GM23248 (cell line): ENCODE results near the gene KDF1. TPM values are rescaled to one million over a fixed set of nuclear protein-coding genes. Genes with fewer than 3 reads are reported as not detected.

Source experiments
- DNase-seq: peaks from one replicate; pipeline ENCODE4 v3.0.0-alpha.2; 2015
- H2AFZ ChIP-seq: fragments of 200-600 bp; sonication (generic); 2 replicates; pipeline ENCODE4 v1.6.1; 2016; ENCODE audit warnings: antibody characterized with exemption
- H3F3A ChIP-seq: fragments of 200-600 bp; sonication (generic); 2 replicates; pipeline ENCODE4 v1.6.1; 2016; ENCODE audit warnings: mild to moderate bottlenecking, antibody characterized with exemption, mixed run types; ENCODE audit not compliant: insufficient read depth
- H3K27ac ChIP-seq: fragments of 200-600 bp; sonication (generic); 2 replicates; pipeline ENCODE4 v1.5.1; 2016; ENCODE audit warnings: mild to moderate bottlenecking
- H3K27me3 ChIP-seq: fragments of 200-600 bp; sonication (generic); replicated peaks from 2 replicates; pipeline ENCODE4 v1.6.1; 2016; ENCODE audit warnings: mild to moderate bottlenecking; ENCODE audit not compliant: insufficient read depth
- H3K36me3 ChIP-seq: fragments of 200-600 bp; sonication (generic); 2 replicates; pipeline ENCODE4 v1.6.1; 2016; ENCODE audit warnings: low read depth, mild to moderate bottlenecking
- H3K4me1 ChIP-seq: fragments of 200-600 bp; sonication (generic); 2 replicates; pipeline ENCODE4 v1.6.1; 2016; ENCODE audit warnings: mild to moderate bottlenecking; ENCODE audit not compliant: insufficient read depth
- H3K4me2 ChIP-seq: fragments of 200-600 bp; sonication (generic); one replicate; pipeline ENCODE4 v1.6.1; 2016; ENCODE audit warnings: mild to moderate bottlenecking; ENCODE audit not compliant: unreplicated experiment
- H3K4me3 ChIP-seq: fragments of 200-600 bp; sonication (generic); 2 replicates; pipeline ENCODE4 v1.5.1; 2016; ENCODE audit warnings: mild to moderate bottlenecking
- H3K79me2 ChIP-seq: fragments of 200-600 bp; sonication (generic); 2 replicates; pipeline ENCODE4 v1.6.1; 2016; ENCODE audit warnings: mild to moderate bottlenecking; ENCODE audit not compliant: insufficient read depth
- H3K9ac ChIP-seq: fragments of 200-600 bp; sonication (generic); 2 replicates; pipeline ENCODE4 v1.6.1; 2016; ENCODE audit warnings: mild to moderate bottlenecking
- H3K9me2 ChIP-seq: fragments of 200-600 bp; sonication (generic); 2 replicates; pipeline ENCODE4 v1.6.1; 2016; ENCODE audit warnings: mixed run types, mild to moderate bottlenecking, moderate library complexity; ENCODE audit not compliant: insufficient read depth
- H3K9me3 ChIP-seq: fragments of 200-600 bp; sonication (generic); one replicate; pipeline ENCODE4 v1.6.1; 2017; ENCODE audit warnings: low read depth
- H4K20me1 ChIP-seq: fragments of 200-600 bp; sonication (generic); 2 replicates; pipeline ENCODE4 v1.6.0; 2016; ENCODE audit not compliant: insufficient read depth
- EZH2 ChIP-seq: fragments of 200-600 bp; sonication (generic); IDR thresholded peaks from 2 replicates; pipeline ENCODE4 v1.6.1; 2018; ENCODE audit warnings: antibody characterized with exemption, mild to moderate bottlenecking; ENCODE audit not compliant: insufficient read depth, poor library complexity, severe bottlenecking
- EZH2phosphoT487 ChIP-seq: fragments of 200-600 bp; sonication (generic); IDR thresholded peaks from 2 replicates; pipeline ENCODE4 v1.6.1; 2018; ENCODE audit warnings: antibody characterized with exemption, moderate library complexity, mild to moderate bottlenecking, low read depth; ENCODE audit not compliant: insufficient read depth
- WGBS, 2 experiments: methylation state at CpG; one replicate each; pipeline ENCODE4 v1.1.6; 2015 to 2017; ENCODE audit warnings: low lambda C conversion rate in 2 of 2, low coverage in 1 of 2; ENCODE audit errors: missing lambda C conversion rate in 2 of 2; 5-methylcytosine and 5-hydroxymethylcytosine counted together
- in situ Hi-C: fragments of 300-500 bp; cut with MboI; formaldehyde crosslinking; loops from 2 replicates; pipeline ENCODE4 v1.15.0; 2020
- polyA plus RNA-seq: library from polyadenylated mRNA; unstranded; fragments of >200 nt; fragmentation: Nextera tagmentation; extraction: Ambion mirVana; gene quantifications from 2 replicates; pipeline ENCODE4 v1.2.1, GENCODE V29; 2016
- total RNA-seq: library from RNA; depleted of rRNA; stranded (reverse); fragments of >200 nt; shearing (Covaris generic); gene quantifications from 2 replicates; pipeline ENCODE4 v1.2.3, GENCODE V29; 2014

KDF1 gene
- total and polyA plus RNA-seq, 2 experiments from 2014 or later = not detected

- Histone ChIP-seq H3F3A (peaks cover 22% of the 10 kb centered on the region), H3K9ac (no peak overlapping the region), H2AFZ (no peak overlapping the region), H3K4me1 (peaks cover 13% of the 10 kb centered on the region), H3K36me3 (no peaks in the 10 kb centered on the region), H3K27ac (no peak overlapping the region), H3K79me2 (no peaks in the 10 kb centered on the region), H3K9me3 (no peaks in the 10 kb centered on the region), H3K27me3 (no peaks in the 10 kb centered on the region), H3K4me2 (no peak overlapping the region), H3K9me2 (no peaks in the 10 kb centered on the region), H4K20me1 (no peaks in the 10 kb centered on the region), H3K4me3 (no peak overlapping the region)
- in situ Hi-C loops = no loop called here
- WGBS, 2 experiments = 83 to 93% methylated on average over 6 of the region's 6 CpGs
- TF ChIP-seq EZH2phosphoT487 (no peak), EZH2 (no peak)
- DNase-seq = no peak
Observed at GRCh38 chr1:26965213-26965612, 4.9 kb upstream of the KDF1 start.

GRCh38 chr1:26961826-26962225 lies 1.6 kb upstream of the KDF1 start:
- Histone ChIP-seq H4K20me1 (no peaks in the 10 kb centered on the region), H3K4me1 (peaks cover 15% of the 10 kb centered on the region), H3K36me3 (no peaks in the 10 kb centered on the region), H3K27me3 (peaks cover 9% of the 10 kb centered on the region; the same call in 1 of the 2 replicates), H3K4me2 (no peak overlapping the region), H3K9ac (no peak overlapping the region), H3K27ac (0 out of 2 replicates have a peak overlapping the region, but pooled peaks have one; percentile 3), H3F3A (peaks cover 22% of the 10 kb centered on the region), H3K9me3 (no peaks in the 10 kb centered on the region), H3K79me2 (no peaks in the 10 kb centered on the region), H3K9me2 (no peaks in the 10 kb centered on the region), H2AFZ (no peak overlapping the region), H3K4me3 (no peak overlapping the region)
- no peak for TF ChIP-seq EZH2
- no peak for TF ChIP-seq EZH2phosphoT487
- peak; percentile 89 for DNase-seq
- 9 to 13% methylated on average over 3 of the region's 3 CpGs for WGBS, 2 experiments
- in situ Hi-C loops = no loop called here

DNA sequence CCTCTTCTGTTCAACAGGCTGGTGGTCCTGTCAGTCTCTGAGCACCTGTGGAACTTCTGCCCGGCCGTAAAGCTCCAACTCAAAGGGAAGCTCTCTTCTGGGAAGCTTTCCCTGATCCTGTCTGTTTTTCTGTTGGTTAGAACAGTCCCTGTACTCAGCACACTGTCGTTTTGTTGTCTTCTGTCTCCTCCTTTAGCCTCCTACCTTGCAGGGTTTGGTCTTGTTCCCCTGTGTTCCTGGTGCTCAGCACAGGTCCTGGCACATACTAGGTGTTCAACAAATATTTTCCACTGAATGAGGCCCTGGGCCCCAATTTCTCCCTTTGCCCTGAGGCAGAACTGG lies 328 bp upstream of the KDF1 start:
- no peak overlapping the region for H3K27ac ChIP-seq
- H3K4me1 ChIP-seq = peaks cover 15% of the 10 kb centered on the region
- H3K36me3 ChIP-seq = no peaks in the 10 kb centered on the region
- no peak for DNase-seq
- H3F3A ChIP-seq = peaks cover 22% of the 10 kb centered on the region
- H2AFZ ChIP-seq = no peak overlapping the region
- no peak overlapping the region for H3K4me2 ChIP-seq
- no peaks in the 10 kb centered on the region for H3K9me2 ChIP-seq
- WGBS, 2 experiments = 50 to 56% methylated on average over 3 of the region's 3 CpGs
- H3K27me3 ChIP-seq = peaks cover 9% of the 10 kb centered on the region; the same call in 1 of the 2 replicates
- H3K9ac ChIP-seq = no peak overlapping the region
- H3K9me3 ChIP-seq = no peaks in the 10 kb centered on the region
- H3K79me2 ChIP-seq = no peaks in the 10 kb centered on the region
- TF ChIP-seq EZH2phosphoT487 = no peak
- TF ChIP-seq EZH2 = no peak
- in situ Hi-C loops = no loop called here
- H4K20me1 ChIP-seq = no peaks in the 10 kb centered on the region
- no peak overlapping the region for H3K4me3 ChIP-seq

- no peak overlapping the region for H3K4me2 ChIP-seq
- WGBS, 2 experiments = 34 to 93% methylated on average over 6 to 13 of the region's 13 CpGs
- no peaks in the 10 kb centered on the region for H3K79me2 ChIP-seq
- H3K27me3 ChIP-seq = peaks cover 9% of the 10 kb centered on the region; the same call in 1 of the 2 replicates
- in situ Hi-C loops = no loop called here
- DNase-seq = no peak
- peaks cover 22% of the 10 kb centered on the region for H3F3A ChIP-seq
- no peaks in the 10 kb centered on the region for H3K9me2 ChIP-seq
- H3K9me3 ChIP-seq = no peaks in the 10 kb centered on the region
- H3K4me3 ChIP-seq = no peak overlapping the region
- H4K20me1 ChIP-seq = no peaks in the 10 kb centered on the region
- TF ChIP-seq EZH2 (peak; percentile 52), EZH2phosphoT487 (no peak)
- no peaks in the 10 kb centered on the region for H3K36me3 ChIP-seq
- no peak overlapping the region for H3K27ac ChIP-seq
- H3K9ac ChIP-seq = no peak overlapping the region
- 0 out of 2 replicates have a peak overlapping the region, but pooled peaks have one; percentile 22 for H2AFZ ChIP-seq
- peaks cover 15% of the 10 kb centered on the region for H3K4me1 ChIP-seq
Observed at GRCh38 chr1:26959270-26959669, 998 bp downstream of the KDF1 start.

GRCh38 chr1:26957306-26957705 lies 3.0 kb downstream of the KDF1 start:
- no peak overlapping the region for H3K9ac ChIP-seq
- no peak overlapping the region for H3K4me2 ChIP-seq
- H3K9me2 ChIP-seq = no peaks in the 10 kb centered on the region
- peaks cover 13% of the 10 kb centered on the region for H3K4me1 ChIP-seq
- no peaks in the 10 kb centered on the region for H4K20me1 ChIP-seq
- 79 to 86% methylated on average over 3 of the region's 3 CpGs for WGBS, 2 experiments
- in situ Hi-C loops = no loop called here
- no peak overlapping the region for H2AFZ ChIP-seq
- no peak overlapping the region for H3K4me3 ChIP-seq
- no peak for DNase-seq
- no peaks in the 10 kb centered on the region for H3K9me3 ChIP-seq
- H3K36me3 ChIP-seq = no peaks in the 10 kb centered on the region
- TF ChIP-seq EZH2phosphoT487 (no peak), EZH2 (no peak)
- peaks cover 9% of the 10 kb centered on the region; the same call in 1 of the 2 replicates for H3K27me3 ChIP-seq
- no peaks in the 10 kb centered on the region for H3K79me2 ChIP-seq
- no peak overlapping the region for H3K27ac ChIP-seq
- H3F3A ChIP-seq = peaks cover 19% of the 10 kb centered on the region
